Osteocyte (in vitro differentiated cells): ENCODE data around the gene PTPRD. TPM values are rescaled to one million over a fixed set of nuclear protein-coding genes. Genes with fewer than 3 reads are reported as not detected.

Experiments used
- DNase-seq: peaks from one replicate; pipeline ENCODE4 v3.0.0; 2021; ENCODE audit warnings: mixed read lengths; ENCODE audit not compliant: unreplicated experiment; ENCODE audit errors: extremely low spot score
- H3K27ac Mint-ChIP-seq: one replicate; pipeline ENCODE4 v1.8.0; 2021; ENCODE audit warnings: mild to moderate bottlenecking, mixed read lengths; ENCODE audit not compliant: unreplicated experiment
- H3K27me3 Mint-ChIP-seq: one replicate; pipeline ENCODE4 v1.8.0; 2021; ENCODE audit warnings: mixed read lengths; ENCODE audit not compliant: unreplicated experiment
- H3K36me3 Mint-ChIP-seq: one replicate; pipeline ENCODE4 v1.8.0; 2021; ENCODE audit warnings: mixed read lengths; ENCODE audit not compliant: unreplicated experiment
- H3K4me1 Mint-ChIP-seq: one replicate; pipeline ENCODE4 v1.8.0; 2021; ENCODE audit warnings: mixed read lengths; ENCODE audit not compliant: unreplicated experiment
- H3K4me3 Mint-ChIP-seq: one replicate; pipeline ENCODE4 v1.8.0; 2021; ENCODE audit warnings: mild to moderate bottlenecking, moderate library complexity, mixed read lengths; ENCODE audit not compliant: unreplicated experiment
- H3K9me3 Mint-ChIP-seq: one replicate; pipeline ENCODE4 v1.8.0; 2021; ENCODE audit warnings: mixed read lengths; ENCODE audit not compliant: unreplicated experiment
- total RNA-seq: library from RNA; stranded (reverse); gene quantifications from 2 replicates; pipeline ENCODE4 v1.2.1, GENCODE V29; 2021
- TF ChIP-seq, protein P1 (sequence below): fragments of 200-600 bp; sonication (generic); IDR thresholded peaks from 2 replicates; pipeline ENCODE4 v1.5.0; 2021; ENCODE audit warnings: antibody characterized with exemption, mild to moderate bottlenecking, moderate library complexity

PTPRD gene
- total RNA-seq, 1 donor from 2014 or later: 5.4 TPM

DNA sequence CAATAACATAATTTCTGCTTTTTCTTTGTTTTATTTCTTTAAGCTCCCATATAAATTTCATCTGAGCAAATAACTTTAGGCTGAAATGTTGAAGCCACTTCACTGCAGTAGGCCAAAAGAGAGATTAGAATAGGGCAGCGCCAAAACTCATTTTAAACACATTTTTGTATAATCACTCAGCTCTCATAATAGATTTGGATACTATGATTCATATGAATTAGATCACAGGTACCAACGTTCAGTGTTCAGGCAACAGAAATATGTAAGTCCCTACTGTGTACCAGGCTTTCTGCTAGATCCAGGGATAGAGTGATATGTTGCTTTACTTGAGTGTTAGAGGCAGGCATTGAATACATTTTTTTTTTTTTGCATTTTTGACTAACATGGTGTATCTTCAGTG lies 370.5 kb downstream of the PTPRD start:
- no peak for DNase-seq
- Mint-ChIP-seq H3K9me3 (no peaks in the 10 kb centered on the region), H3K36me3 (no peaks in the 10 kb centered on the region), H3K4me3 (no peak overlapping the region), H3K27ac (no peak overlapping the region), H3K4me1 (no peaks in the 10 kb centered on the region), H3K27me3 (no peaks in the 10 kb centered on the region)
- TF ChIP-seq, protein P1, sequence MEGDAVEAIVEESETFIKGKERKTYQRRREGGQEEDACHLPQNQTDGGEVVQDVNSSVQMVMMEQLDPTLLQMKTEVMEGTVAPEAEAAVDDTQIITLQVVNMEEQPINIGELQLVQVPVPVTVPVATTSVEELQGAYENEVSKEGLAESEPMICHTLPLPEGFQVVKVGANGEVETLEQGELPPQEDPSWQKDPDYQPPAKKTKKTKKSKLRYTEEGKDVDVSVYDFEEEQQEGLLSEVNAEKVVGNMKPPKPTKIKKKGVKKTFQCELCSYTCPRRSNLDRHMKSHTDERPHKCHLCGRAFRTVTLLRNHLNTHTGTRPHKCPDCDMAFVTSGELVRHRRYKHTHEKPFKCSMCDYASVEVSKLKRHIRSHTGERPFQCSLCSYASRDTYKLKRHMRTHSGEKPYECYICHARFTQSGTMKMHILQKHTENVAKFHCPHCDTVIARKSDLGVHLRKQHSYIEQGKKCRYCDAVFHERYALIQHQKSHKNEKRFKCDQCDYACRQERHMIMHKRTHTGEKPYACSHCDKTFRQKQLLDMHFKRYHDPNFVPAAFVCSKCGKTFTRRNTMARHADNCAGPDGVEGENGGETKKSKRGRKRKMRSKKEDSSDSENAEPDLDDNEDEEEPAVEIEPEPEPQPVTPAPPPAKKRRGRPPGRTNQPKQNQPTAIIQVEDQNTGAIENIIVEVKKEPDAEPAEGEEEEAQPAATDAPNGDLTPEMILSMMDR: no peak

- no peak overlapping the region for H3K27ac Mint-ChIP-seq
Observed at GRCh38 chr9:10238087-10238486, 374.7 kb downstream of the PTPRD start.

DNA sequence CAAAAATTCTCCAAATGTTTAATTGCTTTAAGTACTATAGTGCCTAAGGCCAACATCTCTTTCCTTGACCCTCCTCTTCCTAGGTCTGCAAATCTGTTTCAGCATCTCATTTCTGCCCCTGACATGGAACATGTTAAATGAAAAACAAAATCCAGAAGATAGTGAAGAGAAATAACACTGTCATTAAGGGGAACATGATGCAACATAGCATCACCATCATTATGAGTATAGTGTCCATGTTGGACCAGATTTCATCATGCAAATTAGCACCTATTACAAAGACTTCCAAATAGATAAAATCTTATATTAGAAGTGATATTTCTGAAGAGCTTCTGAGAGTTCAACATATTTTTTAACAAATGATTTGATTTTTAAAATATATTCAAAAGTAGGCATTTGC lies 375.2 kb downstream of the PTPRD start:
- Mint-ChIP-seq H3K36me3 (no peaks in the 10 kb centered on the region), H3K27me3 (no peaks in the 10 kb centered on the region), H3K4me3 (no peak overlapping the region), H3K9me3 (no peaks in the 10 kb centered on the region), H3K27ac (no peak overlapping the region), H3K4me1 (no peaks in the 10 kb centered on the region)
- no peak for DNase-seq
- TF ChIP-seq, protein P1: no peak

More at GRCh38 chr9:10238087-10238486, 374.7 kb downstream of the PTPRD start:
- Mint-ChIP-seq H3K4me3 (no peak overlapping the region), H3K4me1 (no peaks in the 10 kb centered on the region), H3K9me3 (no peaks in the 10 kb centered on the region), H3K36me3 (no peaks in the 10 kb centered on the region), H3K27me3 (no peaks in the 10 kb centered on the region)
- DNase-seq: no peak
- TF ChIP-seq, protein P1: no peak

GRCh38 chr9:10236161-10236560 lies 376.6 kb downstream of the PTPRD start:
- no peaks in the 10 kb centered on the region for H3K4me1 Mint-ChIP-seq

DNA sequence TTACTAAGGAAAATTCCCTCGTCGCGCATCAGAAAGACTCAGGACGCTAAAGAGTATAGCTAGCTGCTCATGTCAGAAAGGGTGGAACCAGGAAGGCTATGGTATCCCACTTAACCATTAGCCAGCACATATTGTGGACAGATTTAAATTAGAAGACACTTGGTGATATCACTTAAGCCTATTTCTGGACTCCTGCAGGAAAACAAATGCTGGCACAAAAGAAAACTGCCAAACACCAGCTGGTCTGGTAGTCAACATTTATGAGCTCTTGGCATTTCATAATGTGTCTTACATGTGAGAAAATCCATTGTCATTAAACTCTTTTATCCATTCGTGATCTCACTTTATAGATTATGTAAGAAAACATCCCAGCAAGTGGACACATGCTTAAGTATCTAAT lies 377.4 kb downstream of the PTPRD start:
- Mint-ChIP-seq H3K4me3 (no peak overlapping the region), H3K27me3 (peaks cover 9% of the 10 kb centered on the region), H3K9me3 (no peaks in the 10 kb centered on the region), H3K36me3 (no peaks in the 10 kb centered on the region), H3K4me1 (no peaks in the 10 kb centered on the region), H3K27ac (no peak overlapping the region)
- TF ChIP-seq, protein P1: no peak
- no peak for DNase-seq

More at GRCh38 chr9:10236161-10236560, 376.6 kb downstream of the PTPRD start:
- no peak overlapping the region for H3K4me3 Mint-ChIP-seq
- no peaks in the 10 kb centered on the region for H3K9me3 Mint-ChIP-seq
- TF ChIP-seq, protein P1: no peak
- no peaks in the 10 kb centered on the region for H3K36me3 Mint-ChIP-seq
- H3K27ac Mint-ChIP-seq: no peak overlapping the region
- H3K27me3 Mint-ChIP-seq: peaks cover 6% of the 10 kb centered on the region
- DNase-seq: no peak
